ENCODE results near the gene SCOC. TPM values are rescaled to one million over a fixed set of nuclear protein-coding genes. Genes with fewer than 3 reads are reported as not detected.
"Not testable (repeated sequence)": the region's sequence is repeated elsewhere in the genome, so short reads cannot be mapped to it uniquely, and the experiment has no call there.

The SCOC gene
- total RNA-seq, 2 experiments from 2014 or later, result 45.7 to 46.2 TPM

DNA sequence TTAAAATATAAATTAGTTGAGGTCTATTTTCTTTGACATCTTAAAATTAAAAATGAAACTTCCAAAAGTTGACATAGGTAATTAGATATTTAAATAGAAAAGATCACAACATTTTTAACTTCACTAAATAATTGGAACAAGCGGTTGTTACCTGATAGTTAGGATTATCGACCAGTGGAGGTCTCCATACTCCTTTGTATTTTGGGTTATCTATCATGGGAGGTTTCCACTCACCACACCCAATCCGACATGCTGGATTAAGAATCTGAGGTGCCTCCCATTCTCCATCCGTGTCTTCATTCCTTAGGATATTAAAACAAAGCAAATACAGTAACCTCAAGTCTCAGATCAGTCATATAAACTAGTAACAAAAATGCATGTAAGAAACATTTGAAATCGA is 22.2 kb downstream of the SCOC start:
- DNase-seq, result no peak
- Mint-ChIP-seq H3K27me3 (peaks cover 11% of the 10 kb centered on the region), H3K27ac (no peak overlapping the region), H3K4me3 (no peak overlapping the region), H3K9me3 (no peaks in the 10 kb centered on the region), H3K4me1 (no peaks in the 10 kb centered on the region), H3K36me3 (no peaks in the 10 kb centered on the region)

DNA sequence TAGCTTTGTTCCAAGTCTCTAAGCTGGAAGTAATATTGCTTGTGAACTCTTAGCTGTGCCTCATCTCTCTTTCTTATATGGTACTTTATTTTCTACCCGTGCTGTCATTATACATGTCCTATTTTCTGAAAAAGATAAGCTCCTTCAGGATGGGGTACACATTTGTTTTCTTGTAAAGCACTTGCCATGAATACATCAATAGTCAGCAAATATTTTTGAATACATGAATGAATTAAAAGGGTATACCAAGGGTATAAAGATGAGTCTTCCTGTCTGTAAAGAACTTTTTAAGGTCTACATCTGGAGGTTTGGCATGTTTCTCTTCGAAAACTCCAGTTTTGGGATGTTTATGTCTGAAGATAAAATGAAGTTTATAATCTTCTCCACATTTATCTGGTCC is 26.7 kb downstream of the SCOC start:
- Mint-ChIP-seq H3K27me3 (peaks cover 11% of the 10 kb centered on the region), H3K4me1 (no peaks in the 10 kb centered on the region), H3K36me3 (no peaks in the 10 kb centered on the region), H3K4me3 (no peak overlapping the region), H3K9me3 (no peaks in the 10 kb centered on the region), H3K27ac (no peak overlapping the region)
- no peak for DNase-seq

DNA sequence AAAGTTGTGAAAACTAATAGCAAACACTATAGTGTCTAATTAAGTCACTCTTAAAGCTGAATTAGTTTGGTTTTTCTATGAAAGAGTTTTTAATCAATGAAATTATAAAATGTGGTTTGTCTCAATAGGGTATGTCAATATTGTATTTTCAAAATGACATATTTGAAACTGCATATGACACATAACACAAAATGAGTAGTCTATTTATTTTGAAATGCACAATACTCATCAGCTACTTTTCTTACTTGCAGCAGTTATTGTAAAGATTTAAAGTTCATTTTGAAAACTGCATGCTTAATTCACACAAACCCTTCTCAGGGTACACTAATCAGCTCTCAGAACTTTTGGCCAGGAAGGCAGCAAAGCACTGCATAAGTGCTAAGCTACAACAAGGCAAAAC is 32.8 kb downstream of the SCOC start:
- Mint-ChIP-seq H3K36me3 (no peaks in the 10 kb centered on the region), H3K4me3 (no peak overlapping the region), H3K4me1 (no peaks in the 10 kb centered on the region), H3K27me3 (peaks cover 7% of the 10 kb centered on the region), H3K9me3 (no peaks in the 10 kb centered on the region), H3K27ac (no peak overlapping the region)
- no peak for DNase-seq

- no peak for DNase-seq
- Mint-ChIP-seq H3K36me3 (no peaks in the 10 kb centered on the region), H3K4me1 (no peaks in the 10 kb centered on the region), H3K9me3 (no peaks in the 10 kb centered on the region), H3K27me3 (peaks cover 15% of the 10 kb centered on the region), H3K27ac (no peak overlapping the region), H3K4me3 (no peak overlapping the region)
These were observed 35.5 kb downstream of the SCOC start for GRCh38 chr4:140408974-140409373.

- H3K27me3 Mint-ChIP-seq, H3K9me3 Mint-ChIP-seq, DNase-seq, H3K36me3 Mint-ChIP-seq, H3K4me1 Mint-ChIP-seq, H3K4me3 Mint-ChIP-seq, H3K27ac Mint-ChIP-seq: not testable (repeated sequence)
These were observed 39.9 kb downstream of the SCOC start for GRCh38 chr4:140413130-140413969.

DNA sequence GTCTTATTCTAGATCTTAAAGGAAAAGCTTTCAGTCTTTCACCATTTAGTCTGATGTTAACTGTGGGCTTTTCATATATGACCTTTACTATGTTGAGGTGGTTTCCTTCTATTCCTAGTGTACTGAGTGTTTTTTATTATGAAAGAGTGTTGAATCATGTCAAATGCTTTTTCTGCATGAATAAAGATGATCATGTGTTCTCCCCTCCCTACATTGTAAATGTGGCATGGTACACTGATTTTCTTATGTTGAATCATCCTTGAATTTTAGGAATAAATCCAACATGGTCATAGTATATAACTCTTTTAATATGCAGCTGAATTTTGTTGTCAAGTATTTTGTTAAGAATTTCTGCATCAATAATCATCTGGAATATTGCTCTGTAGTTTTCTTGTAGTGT is 49.7 kb downstream of the SCOC start:
- Mint-ChIP-seq H3K9me3 (no peaks in the 10 kb centered on the region), H3K27me3 (peaks cover 38% of the 10 kb centered on the region), H3K4me3 (no peak overlapping the region), H3K36me3 (no peaks in the 10 kb centered on the region), H3K4me1 (peaks cover 3% of the 10 kb centered on the region), H3K27ac (no peak overlapping the region)
- DNase-seq, result no peak

GRCh38 chr4:140426610-140427105 is 53.2 kb downstream of the SCOC start:
- H3K9me3 Mint-ChIP-seq, result no peaks in the 10 kb centered on the region
- peak; percentile 32 for DNase-seq
- no peak overlapping the region for H3K27ac Mint-ChIP-seq
- H3K4me3 Mint-ChIP-seq, result peak overlapping the region; percentile 81
- peaks cover 3% of the 10 kb centered on the region for H3K4me1 Mint-ChIP-seq
- H3K36me3 Mint-ChIP-seq, result no peaks in the 10 kb centered on the region
- H3K27me3 Mint-ChIP-seq, result peaks cover 57% of the 10 kb centered on the region

GRCh38 chr4:140427106-140427918 is 53.9 kb downstream of the SCOC start, which contains the start of gene CLGN:
CLGN (minus strand) TSS chr4:140427648; CDS start chr4:140413078, 14,570 bp downstream.
- Mint-ChIP-seq H3K36me3 (no peaks in the 10 kb centered on the region), H3K27ac (no peak within 1 kb of the TSS), H3K4me3 (peak within 1 kb of the TSS; percentile 81), H3K4me1 (peaks cover 3% of the 10 kb centered on the region), H3K9me3 (no peaks in the 10 kb centered on the region), H3K27me3 (peaks cover 57% of the 10 kb centered on the region)
- peak; percentile 79 for DNase-seq

DNA sequence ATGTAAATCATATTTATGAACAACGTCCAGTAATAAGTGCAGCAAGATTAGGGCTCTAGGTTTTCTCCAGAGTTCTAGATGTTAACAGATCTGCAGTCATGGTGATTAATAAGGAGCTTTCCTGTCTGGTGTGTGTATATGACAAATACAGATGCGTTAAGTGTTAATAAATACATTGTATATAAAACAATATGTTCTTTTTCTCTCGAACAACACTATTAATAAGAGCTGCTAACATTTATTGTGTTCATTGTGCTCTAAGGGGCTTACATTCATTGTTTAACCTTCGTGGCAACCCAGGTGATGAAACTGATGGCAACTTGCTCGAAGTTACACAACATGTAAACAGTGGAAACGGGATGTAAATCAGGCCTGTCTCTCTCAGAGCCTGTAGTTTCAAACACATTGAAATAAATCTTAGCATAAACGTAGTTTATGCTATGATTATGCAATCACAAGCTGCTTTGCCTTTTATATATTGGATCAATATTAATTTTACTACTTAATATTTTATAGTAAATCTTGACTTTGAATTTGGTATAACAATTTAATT is 54.5 kb downstream of the SCOC start:
- Mint-ChIP-seq H3K4me1 (peaks cover 3% of the 10 kb centered on the region), H3K9me3 (no peaks in the 10 kb centered on the region), H3K36me3 (no peaks in the 10 kb centered on the region), H3K27me3 (peaks cover 57% of the 10 kb centered on the region), H3K27ac (no peak overlapping the region), H3K4me3 (peak overlapping the region; percentile 81)
- no peak for DNase-seq

Other genes starting within 250 kb of the SCOC start
- gene MAML3, start 219.5 kb upstream of the SCOC start, total RNA-seq, result 1 to 10 TPM; 2.1 to 2.3 TPM
- under 1 TPM; 0.22 to 0.27 TPM for gene CLGN, start 54.0 kb downstream of the SCOC start, total RNA-seq
- gene MGAT4D, start 124.6 kb downstream of the SCOC start, total RNA-seq, result not detected
- 10 to 100 TPM; 13.6 to 14.4 TPM for gene ELMOD2, start 150.5 kb downstream of the SCOC start, total RNA-seq
- gene UCP1, start 195.3 kb downstream of the SCOC start, total RNA-seq, result not detected

All from activated naive CD8-positive, alpha-beta T cell treated with anti-CD3 and anti-CD28 coated beads for 36 hours (primary cell).